Astrocyte of the hippocampus (primary cell): ENCODE measurements around the gene OVCH2.

Experiments used
- DNase-seq: peaks from one replicate; pipeline ENCODE4 v3.0.0; 2011; ENCODE audit warnings: low read depth, low spot score

OVCH2 gene

DNA sequence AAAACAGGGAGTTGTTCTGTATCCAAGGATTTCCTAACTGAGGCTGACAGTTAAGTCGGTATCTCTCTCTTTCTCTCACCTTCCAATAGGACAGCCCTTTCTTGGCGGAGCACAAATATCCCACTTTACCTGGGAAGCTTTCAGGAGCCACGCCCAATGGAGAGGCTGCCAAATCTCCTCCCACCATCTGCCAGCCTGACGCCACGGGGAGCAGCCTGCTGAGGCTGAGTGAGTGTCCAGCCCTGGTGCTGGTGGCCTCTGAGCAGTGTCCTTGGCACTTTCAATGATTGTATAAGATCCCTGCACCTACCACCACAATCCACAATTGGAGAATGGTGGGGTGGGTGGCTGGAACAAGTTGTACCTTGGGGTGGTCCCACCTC lies 66.6 kb downstream of the OVCH2 start:
- DNase-seq = no peak
